CD14-positive monocyte (primary cell): ENCODE measurements around the gene CHMP2B. TPM values are rescaled to one million over a fixed set of nuclear protein-coding genes. Genes with fewer than 3 reads are reported as not detected.
"Not testable (repeated sequence)": the region's sequence is repeated elsewhere in the genome, so short reads cannot be mapped to it uniquely, and the experiment has no call there.

Experiments used
- DNase-seq, 3 donors: peaks; one replicate each; pipeline ENCODE4 v3.0.0-alpha.2; 2011 to 2022
- H2AFZ ChIP-seq: 2 replicates; pipeline ENCODE4 v1.6.0; 2012; ENCODE audit warnings: mild to moderate bottlenecking, low read depth, low read length, inconsistent platforms; ENCODE audit not compliant: insufficient read depth, poor library complexity, severe bottlenecking
- H3K27ac ChIP-seq, 2 donors: 1 replicate in 1 of 2; 2 replicates in 1 of 2; pipeline ENCODE4 v1.5.1; 2012 to 2013; ENCODE audit warnings: low read length in 2 of 2, control low read depth in 1 of 2, inconsistent platforms in 1 of 2, low read depth in 1 of 2, mild to moderate bottlenecking in 1 of 2
- H3K27me3 ChIP-seq, 2 donors: one replicate each; pipeline versions ENCODE4 v1.6.0 to v1.6.1; 2011 to 2013; ENCODE audit warnings: low read length in 2 of 2; ENCODE audit not compliant: control insufficient read depth in 2 of 2, insufficient read depth in 2 of 2
- H3K36me3 ChIP-seq, 2 donors: replicated peaks in 1 of 2; 1 replicate in 1 of 2; 2 replicates in 1 of 2; pipeline versions ENCODE4 v1.5.1 to v1.6.1; 2012 to 2013; ENCODE audit warnings: low read length in 2 of 2, control low read depth in 1 of 2, inconsistent platforms in 1 of 2, mild to moderate bottlenecking in 1 of 2; ENCODE audit not compliant: insufficient read depth in 2 of 2, control insufficient read depth in 1 of 2
- H3K4me1 ChIP-seq, 2 donors: 1 replicate in 1 of 2; 2 replicates in 1 of 2; pipeline versions ENCODE4 v1.5.1 to v1.6.1; 2012 to 2013; ENCODE audit warnings: low read length in 2 of 2, control low read depth in 1 of 2, inconsistent platforms in 1 of 2, mild to moderate bottlenecking in 1 of 2, moderate library complexity in 1 of 2; ENCODE audit not compliant: insufficient read depth in 2 of 2, control insufficient read depth in 1 of 2
- H3K4me2 ChIP-seq: replicated peaks from 2 replicates; pipeline ENCODE3; 2012; ENCODE audit warnings: low read length, moderate library complexity, mild to moderate bottlenecking; ENCODE audit not compliant: poor library complexity, severe bottlenecking; ENCODE audit errors: extremely low read depth
- H3K4me3 ChIP-seq, 3 experiments: fragments of 200-600 bp in 1 of 3; sonication (generic) in 1 of 3; replicated peaks in 1 of 3; 1 replicate in 2 of 3; 2 replicates in 1 of 3; pipeline ENCODE4 v1.5.1; 2011 to 2013; ENCODE audit warnings: low read length in 3 of 3, mild to moderate bottlenecking in 3 of 3, control low read depth in 2 of 3, low read depth in 2 of 3, inconsistent platforms in 1 of 3, moderate library complexity in 1 of 3
- H3K79me2 ChIP-seq: 2 replicates; pipeline ENCODE4 v1.6.0; 2012; ENCODE audit warnings: mild to moderate bottlenecking, control low read depth, inconsistent platforms, low read length, moderate library complexity; ENCODE audit not compliant: insufficient read depth
- H3K9ac ChIP-seq: 2 replicates; pipeline ENCODE4 v1.6.0; 2017; ENCODE audit warnings: low read length, mild to moderate bottlenecking; ENCODE audit not compliant: insufficient read depth, poor library complexity, severe bottlenecking
- H3K9me3 ChIP-seq, 2 donors: replicated peaks in 1 of 2; 1 replicate in 1 of 2; 2 replicates in 1 of 2; pipeline versions ENCODE4 v1.5.1 to v1.6.1; 2012 to 2013; ENCODE audit warnings: low read length in 2 of 2, control low read depth in 1 of 2; ENCODE audit not compliant: control insufficient read depth in 1 of 2, insufficient read depth in 1 of 2
- H4K20me1 ChIP-seq: 2 replicates; pipeline ENCODE4 v1.6.0; 2012; ENCODE audit warnings: mild to moderate bottlenecking, low read length, control low read depth, moderate library complexity; ENCODE audit not compliant: insufficient read depth
- H3K27ac Mint-ChIP-seq, 7 donors: one replicate each; pipeline ENCODE4 v1.8.0; 2020; ENCODE audit warnings: mild to moderate bottlenecking in 7 of 7, mixed read lengths in 7 of 7, moderate library complexity in 6 of 7, inconsistent platforms in 2 of 7
- H3K27me3 Mint-ChIP-seq, 3 donors: one replicate each; pipeline ENCODE4 v1.8.0; 2021 to 2022; ENCODE audit warnings: low read depth in 3 of 3, mild to moderate bottlenecking in 3 of 3, mixed read lengths in 3 of 3, moderate library complexity in 3 of 3, inconsistent platforms in 1 of 3
- H3K36me3 Mint-ChIP-seq, 2 donors: one replicate each; pipeline ENCODE4 v1.8.0; 2020; ENCODE audit warnings: mixed read lengths in 2 of 2, inconsistent platforms in 1 of 2, mild to moderate bottlenecking in 1 of 2
- H3K4me1 Mint-ChIP-seq: one replicate; pipeline ENCODE4 v1.8.0; 2020; ENCODE audit warnings: mild to moderate bottlenecking, mixed read lengths
- H3K4me3 Mint-ChIP-seq, 2 donors: one replicate each; pipeline ENCODE4 v1.8.0; 2020; ENCODE audit warnings: mild to moderate bottlenecking in 2 of 2, mixed read lengths in 2 of 2, moderate library complexity in 1 of 2
- H3K9me3 Mint-ChIP-seq, 7 donors: one replicate each; pipeline ENCODE4 v1.8.0; 2020 to 2022; ENCODE audit warnings: mixed read lengths in 7 of 7, mild to moderate bottlenecking in 6 of 7, moderate library complexity in 6 of 7, inconsistent platforms in 2 of 7
- WGBS: methylation state at CpG from one replicate; pipeline ENCODE4 v1.1.5; 2013; ENCODE audit warnings: missing lambda C conversion rate; ENCODE audit not compliant: insufficient coverage; 5-methylcytosine and 5-hydroxymethylcytosine counted together
- intact Hi-C, 2 donors: fragments of 100-400 bp; cut with micrococcal nuclease; formaldehyde crosslinking; loops; one replicate each; pipeline versions ENCODE4 v1.15.0 to v1.15.1; 2023
- polyA plus RNA-seq, 3 donors: library from polyadenylated mRNA; depleted of rRNA in 1 of 3; unstranded in 2 of 3; stranded (reverse) in 1 of 3; fragments of 300-500 nt in 2 of 3; fragments of >200 nt in 1 of 3; fragmentation: Illumina TruSeq in 2 of 3; gene quantifications; 1 replicate in 2 of 3; 2 replicates in 1 of 3; pipeline ENCODE4 v1.2.3, GENCODE V29; 2012 to 2021
- TF ChIP-seq, protein P1 (sequence below): fragments of 200-600 bp; IDR thresholded peaks from one replicate; pipeline ENCODE4 v1.8.0; 2022; ENCODE audit warnings: antibody characterized with exemption, mild to moderate bottlenecking

The CHMP2B gene
- polyA plus RNA-seq, 3 donors = 20.2 to 67.9 (median 62.1) TPM

DNA sequence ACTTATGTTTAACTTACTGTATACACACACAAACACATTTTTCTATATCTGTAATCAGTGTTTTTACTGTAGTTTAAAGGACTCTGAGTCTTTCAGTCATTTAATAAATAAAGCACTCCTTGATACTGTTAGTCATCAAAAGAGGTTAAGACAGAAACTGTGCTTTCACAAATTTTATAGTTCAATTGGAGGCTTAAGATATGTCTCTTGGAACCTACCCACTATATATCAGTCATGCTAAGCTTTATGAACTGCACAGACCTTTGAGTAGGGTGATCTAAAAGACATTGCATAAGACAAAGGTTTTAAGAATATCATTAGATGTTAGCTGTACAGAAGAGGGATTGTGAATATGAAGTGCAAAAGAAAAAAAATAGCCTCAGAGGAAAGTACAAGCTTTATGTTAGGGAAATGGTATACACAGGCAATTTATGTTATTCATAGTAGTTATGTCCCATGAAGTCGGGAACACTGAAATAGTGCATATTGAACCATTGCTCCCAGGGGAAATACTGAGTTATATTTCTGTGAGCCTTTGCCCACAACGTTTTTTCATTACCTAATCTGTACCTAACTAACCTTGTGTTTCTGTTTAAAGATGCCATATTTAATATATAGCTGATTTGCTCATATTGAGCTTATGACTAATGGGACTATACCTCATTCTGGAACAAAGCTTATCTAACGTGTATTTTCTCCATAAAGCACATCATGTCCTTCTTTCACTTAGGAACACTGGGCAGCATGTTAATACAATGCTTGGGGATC, 19.7 kb downstream of the CHMP2B start:
- Histone ChIP-seq H3K27ac (no peak overlapping the region), H3K79me2 (no peaks in the 10 kb centered on the region), H3K9ac (no peak overlapping the region), H3K4me2 (no peak overlapping the region), H3K36me3 (peaks cover 31 to 62% of the 10 kb centered on the region in 2 donors), H4K20me1 (peaks cover 14% of the 10 kb centered on the region), H2AFZ (no peak overlapping the region), H3K9me3 (no peaks in the 10 kb centered on the region), H3K27me3 (no peaks in the 10 kb centered on the region), H3K4me1 (no peaks in the 10 kb centered on the region), H3K4me3 (no peak overlapping the region)
- Mint-ChIP-seq H3K9me3 (no peaks in the 10 kb centered on the region), H3K4me1 (no peaks in the 10 kb centered on the region), H3K27ac (peak overlapping the region in 1 of 7 donors; percentile 25), H3K4me3 (no peak overlapping the region), H3K27me3 (no peaks in the 10 kb centered on the region), H3K36me3 (peaks cover 57 to 58% of the 10 kb centered on the region in 2 donors)
- TF ChIP-seq, protein P1, sequence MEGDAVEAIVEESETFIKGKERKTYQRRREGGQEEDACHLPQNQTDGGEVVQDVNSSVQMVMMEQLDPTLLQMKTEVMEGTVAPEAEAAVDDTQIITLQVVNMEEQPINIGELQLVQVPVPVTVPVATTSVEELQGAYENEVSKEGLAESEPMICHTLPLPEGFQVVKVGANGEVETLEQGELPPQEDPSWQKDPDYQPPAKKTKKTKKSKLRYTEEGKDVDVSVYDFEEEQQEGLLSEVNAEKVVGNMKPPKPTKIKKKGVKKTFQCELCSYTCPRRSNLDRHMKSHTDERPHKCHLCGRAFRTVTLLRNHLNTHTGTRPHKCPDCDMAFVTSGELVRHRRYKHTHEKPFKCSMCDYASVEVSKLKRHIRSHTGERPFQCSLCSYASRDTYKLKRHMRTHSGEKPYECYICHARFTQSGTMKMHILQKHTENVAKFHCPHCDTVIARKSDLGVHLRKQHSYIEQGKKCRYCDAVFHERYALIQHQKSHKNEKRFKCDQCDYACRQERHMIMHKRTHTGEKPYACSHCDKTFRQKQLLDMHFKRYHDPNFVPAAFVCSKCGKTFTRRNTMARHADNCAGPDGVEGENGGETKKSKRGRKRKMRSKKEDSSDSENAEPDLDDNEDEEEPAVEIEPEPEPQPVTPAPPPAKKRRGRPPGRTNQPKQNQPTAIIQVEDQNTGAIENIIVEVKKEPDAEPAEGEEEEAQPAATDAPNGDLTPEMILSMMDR = no peak
- 100% methylated on average over 1 of the region's 3 CpGs for WGBS
- no peak for DNase-seq
- intact Hi-C loops = no loop called here

DNA sequence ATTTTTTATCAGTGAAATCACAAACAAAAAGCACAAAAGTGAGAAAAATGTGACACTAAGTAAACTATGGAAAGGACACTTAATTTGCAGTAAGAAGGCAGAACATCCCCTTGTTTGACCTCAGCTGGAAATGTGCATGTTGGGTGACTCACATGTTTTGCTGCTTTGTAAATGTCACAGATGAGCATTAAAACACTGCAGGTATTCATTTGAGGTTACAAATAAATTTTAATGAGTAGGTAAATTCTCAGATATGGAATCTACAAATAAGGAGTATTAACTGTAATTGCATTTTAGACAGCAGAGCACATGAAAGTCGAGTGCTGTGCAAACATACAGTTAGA, 20.3 kb downstream of the CHMP2B start:
- no peaks in the 10 kb centered on the region for H3K9me3 ChIP-seq
- no peak overlapping the region for H3K4me2 ChIP-seq
- TF ChIP-seq, protein P1 = no peak
- H3K36me3 Mint-ChIP-seq = peaks cover 53 to 58% of the 10 kb centered on the region in 2 donors
- peaks cover 31 to 66% of the 10 kb centered on the region in 2 donors for H3K36me3 ChIP-seq
- no peaks in the 10 kb centered on the region for H3K27me3 Mint-ChIP-seq
- no peak for DNase-seq
- intact Hi-C loops = no loop called here
- H3K27ac ChIP-seq = no peak overlapping the region
- no peak overlapping the region for H3K27ac Mint-ChIP-seq
- H4K20me1 ChIP-seq = peaks cover 9% of the 10 kb centered on the region
- no peaks in the 10 kb centered on the region for H3K4me1 ChIP-seq
- no peaks in the 10 kb centered on the region for H3K4me1 Mint-ChIP-seq
- no peak overlapping the region for H3K4me3 Mint-ChIP-seq
- no CpG with 5 or more reads among the region's 1 CpG for WGBS
- H3K4me3 ChIP-seq = no peak overlapping the region
- no peak overlapping the region for H2AFZ ChIP-seq
- H3K27me3 ChIP-seq = no peaks in the 10 kb centered on the region
- no peaks in the 10 kb centered on the region for H3K9me3 Mint-ChIP-seq
- no peak overlapping the region for H3K9ac ChIP-seq
- H3K79me2 ChIP-seq = no peaks in the 10 kb centered on the region

- H3K9ac ChIP-seq, intact Hi-C loops, H3K27me3 ChIP-seq, H4K20me1 ChIP-seq, H3K27ac ChIP-seq, H3K79me2 ChIP-seq, H3K9me3 ChIP-seq, H2AFZ ChIP-seq, H3K4me3 ChIP-seq, DNase-seq, H3K4me3 Mint-ChIP-seq, H3K4me2 ChIP-seq, H3K4me1 Mint-ChIP-seq, H3K27me3 Mint-ChIP-seq, H3K27ac Mint-ChIP-seq, H3K9me3 Mint-ChIP-seq, H3K4me1 ChIP-seq: not testable (repeated sequence)
- peaks cover 33 to 59% of the 10 kb centered on the region in 2 donors for H3K36me3 ChIP-seq
- H3K36me3 Mint-ChIP-seq = peaks cover 53 to 60% of the 10 kb centered on the region in 2 donors
- WGBS = 92% methylated on average over 6 of the region's 6 CpGs
Observed at GRCh38 chr3:87248231-87248630, 21.1 kb downstream of the CHMP2B start.
